Mucosa of rectum (tissue), 2 donors: ENCODE data around the gene CAMK2G.
A peak's percentile ranks its signal among the peaks of the same experiment; 100 is the strongest.

Experiments
- H3K27ac ChIP-seq, 2 donors: one replicate each; pipeline ENCODE4 v1.7.0; 2013; ENCODE audit warnings: inconsistent platforms in 2 of 2, low read depth in 2 of 2, low read length in 2 of 2
- H3K27me3 ChIP-seq, 2 donors: one replicate each; pipeline ENCODE4 v1.7.0; 2013; ENCODE audit warnings: low read length in 2 of 2; ENCODE audit not compliant: control insufficient read depth in 2 of 2, insufficient read depth in 2 of 2
- H3K36me3 ChIP-seq, 2 donors: one replicate each; pipeline ENCODE4 v1.7.0; 2013; ENCODE audit warnings: low read length in 2 of 2; ENCODE audit not compliant: control insufficient read depth in 2 of 2, insufficient read depth in 2 of 2
- H3K4me1 ChIP-seq, 2 donors: one replicate each; pipeline ENCODE4 v1.7.0; 2013; ENCODE audit warnings: low read length in 2 of 2, mild to moderate bottlenecking in 1 of 2; ENCODE audit not compliant: control insufficient read depth in 2 of 2, insufficient read depth in 2 of 2
- H3K4me3 ChIP-seq, 2 donors: one replicate each; pipeline ENCODE4 v1.7.0; 2013; ENCODE audit warnings: low read length in 2 of 2
- H3K9ac ChIP-seq, 2 donors: one replicate each; pipeline ENCODE4 v1.7.0; 2013; ENCODE audit warnings: low read length in 2 of 2, low read depth in 1 of 2, mild to moderate bottlenecking in 1 of 2
- H3K9me3 ChIP-seq, 2 donors: one replicate each; pipeline ENCODE4 v1.7.0; 2013; ENCODE audit warnings: low read length in 2 of 2; ENCODE audit not compliant: control insufficient read depth in 2 of 2
- donor health status: healthy.
- donor health status: Normal muscosa, but diverticular disease.

The CAMK2G gene

DNA sequence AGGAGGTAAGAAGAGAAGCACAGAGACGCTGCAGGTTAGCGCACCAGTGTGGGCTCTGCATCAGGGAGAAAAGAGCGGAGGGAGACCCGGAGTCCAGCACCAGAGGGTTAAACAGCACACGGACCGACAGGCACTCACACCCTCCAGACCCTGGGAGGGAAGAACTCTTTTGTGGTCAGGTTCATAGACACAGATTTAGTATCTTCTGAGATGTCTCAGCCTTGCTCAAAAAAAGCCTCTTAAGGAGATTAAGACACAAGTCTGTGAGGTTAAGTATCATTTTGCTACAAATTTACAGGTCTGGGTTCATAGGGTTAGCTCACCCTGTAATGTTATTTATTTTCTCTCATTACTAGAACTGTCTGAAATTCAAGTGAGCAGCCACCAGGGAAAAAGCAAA is 46.2 kb downstream of the CAMK2G start:
- H3K27me3 ChIP-seq: no peaks in the 10 kb centered on the region
- no peak overlapping the region for H3K27ac ChIP-seq
- H3K4me1 ChIP-seq: no peaks in the 10 kb centered on the region
- no peak overlapping the region for H3K4me3 ChIP-seq
- no peak overlapping the region for H3K9ac ChIP-seq
- peaks cover 43% of the 10 kb centered on the region in 2 donors for H3K36me3 ChIP-seq
- H3K9me3 ChIP-seq: no peaks in the 10 kb centered on the region

DNA sequence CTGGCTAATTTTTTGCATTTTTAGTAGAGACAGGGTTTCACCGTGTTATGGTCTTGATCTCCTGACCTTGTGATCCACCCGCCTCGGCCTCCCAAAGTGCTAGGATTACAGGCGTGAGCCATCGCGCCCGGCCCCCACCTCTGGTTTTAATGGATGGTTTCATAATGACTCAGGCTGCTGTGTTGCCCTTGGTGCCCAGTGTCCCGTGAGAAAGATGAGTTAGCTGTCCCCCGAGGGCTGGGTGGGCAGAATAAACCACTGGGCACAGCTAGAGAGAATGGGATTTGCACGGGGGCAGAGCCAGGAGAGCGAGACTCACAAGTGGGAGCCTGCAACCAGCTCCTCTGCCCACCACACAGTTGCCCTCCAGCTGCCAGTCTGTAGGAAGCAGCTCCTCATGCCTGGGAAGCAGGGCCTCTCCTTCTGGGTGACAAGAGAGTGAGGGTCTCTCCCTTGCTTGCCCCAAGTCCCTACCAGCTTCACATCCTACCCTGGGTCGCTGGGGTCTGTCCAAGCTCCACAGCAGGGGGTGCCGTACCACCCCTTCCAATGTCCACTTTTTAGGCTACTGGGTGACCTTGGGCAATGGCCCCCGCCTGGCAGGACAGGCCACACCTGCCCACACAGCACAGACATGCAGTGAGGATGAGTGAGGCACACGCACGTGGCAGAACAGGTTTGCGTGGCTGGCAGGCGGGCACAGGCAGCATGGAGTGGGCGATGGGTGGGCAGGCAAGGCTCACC is 46.8 kb downstream of the CAMK2G start:
- H3K27me3 ChIP-seq: no peaks in the 10 kb centered on the region
- peaks cover 42 to 44% of the 10 kb centered on the region in 2 donors for H3K36me3 ChIP-seq
- H3K27ac ChIP-seq: no peak overlapping the region
- no peak overlapping the region for H3K9ac ChIP-seq
- no peaks in the 10 kb centered on the region for H3K4me1 ChIP-seq
- H3K9me3 ChIP-seq: no peaks in the 10 kb centered on the region
- H3K4me3 ChIP-seq: no peak overlapping the region

DNA sequence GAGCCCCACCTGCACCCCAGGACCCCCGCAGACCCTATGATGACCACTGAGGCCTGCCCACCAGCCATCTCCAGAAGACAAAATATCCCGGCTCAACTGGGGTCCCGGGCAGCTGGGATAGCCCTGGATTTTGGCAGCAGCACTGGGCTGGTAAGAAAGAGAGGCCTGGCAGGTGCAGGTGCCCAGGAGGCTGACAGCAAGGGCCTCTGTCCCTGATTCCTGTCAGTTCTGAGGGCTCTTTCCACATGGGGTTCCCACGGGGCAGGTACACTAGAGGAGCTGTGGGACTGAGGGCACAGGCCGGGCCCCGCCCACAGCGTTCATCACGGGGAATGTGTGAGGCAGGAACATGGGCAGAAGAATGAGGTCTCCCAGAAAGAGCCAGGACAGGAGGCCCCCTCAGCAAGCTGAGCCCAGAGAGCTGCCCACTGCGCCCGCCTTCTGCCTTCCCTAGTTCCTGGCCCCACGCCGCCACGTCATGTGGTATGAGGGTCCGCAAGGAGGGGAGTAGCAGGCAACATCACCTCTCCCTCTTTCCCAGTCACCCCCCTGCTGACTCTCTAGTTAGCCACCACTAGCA is 50.1 kb downstream of the CAMK2G start:
- Histone ChIP-seq H3K27ac (no peak overlapping the region), H3K9me3 (no peaks in the 10 kb centered on the region), H3K9ac (no peak overlapping the region), H3K27me3 (no peaks in the 10 kb centered on the region), H3K4me1 (peaks cover 6 to 10% of the 10 kb centered on the region in 2 donors), H3K4me3 (no peak overlapping the region), H3K36me3 (peaks cover 38 to 43% of the 10 kb centered on the region in 2 donors)

DNA sequence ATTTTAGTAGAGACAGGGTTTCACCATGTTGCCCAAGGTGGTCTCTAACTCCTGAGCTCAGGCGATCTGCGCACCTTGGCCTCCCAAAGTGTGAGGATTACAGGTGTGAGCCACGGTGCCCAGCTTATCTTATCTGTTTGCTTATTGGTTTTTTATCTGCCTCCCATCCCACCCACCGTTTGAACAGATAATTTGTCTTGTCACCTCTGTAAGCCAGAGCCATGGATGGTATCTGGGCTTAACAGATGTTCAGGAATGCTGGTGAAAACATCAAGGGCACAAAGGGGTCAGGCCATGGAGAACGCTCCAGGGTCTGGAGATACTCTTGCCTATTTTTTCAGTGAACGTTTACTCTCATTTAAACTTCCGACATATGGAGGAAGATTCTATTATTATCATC is 51.0 kb downstream of the CAMK2G start:
- Histone ChIP-seq H3K36me3 (peaks cover 34 to 40% of the 10 kb centered on the region in 2 donors), H3K27me3 (no peaks in the 10 kb centered on the region), H3K4me1 (peaks cover 6 to 12% of the 10 kb centered on the region in 2 donors), H3K9me3 (no peaks in the 10 kb centered on the region), H3K9ac (no peak overlapping the region), H3K27ac (no peak overlapping the region), H3K4me3 (no peak overlapping the region)

DNA sequence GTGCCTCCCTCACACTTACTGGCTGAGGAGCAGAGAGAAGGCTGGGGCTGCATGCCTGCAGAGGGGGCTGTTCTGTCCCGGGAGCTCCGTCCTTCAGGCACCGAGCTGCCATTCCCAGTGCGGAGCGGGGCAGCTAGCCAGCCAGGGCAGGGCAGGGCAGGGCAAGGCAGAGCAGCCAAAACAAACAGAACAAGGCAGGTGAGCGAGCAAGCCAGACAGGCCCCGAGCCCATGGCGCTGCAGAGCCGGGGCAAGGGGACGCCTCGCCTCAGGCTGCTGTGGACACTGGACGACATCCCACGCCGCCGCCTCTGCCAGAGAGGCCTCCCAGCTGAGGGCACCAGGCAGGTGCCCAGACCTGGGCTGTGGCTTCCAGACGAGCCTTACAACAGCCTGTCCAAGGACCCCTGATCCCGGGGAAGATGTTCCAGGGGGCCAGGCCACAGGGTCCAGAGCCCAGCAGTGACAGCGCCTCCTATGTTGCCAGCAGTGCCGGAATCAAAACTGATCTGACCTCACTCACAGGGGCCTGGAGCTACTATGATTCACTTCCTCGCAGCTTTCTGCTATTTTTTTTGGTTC is 54.8 kb downstream of the CAMK2G start:
- Histone ChIP-seq H3K27me3 (no peaks in the 10 kb centered on the region), H3K4me3 (peak overlapping the region in 1 of 2 donors; percentile 39), H3K9me3 (no peaks in the 10 kb centered on the region), H3K4me1 (peaks cover 6 to 12% of the 10 kb centered on the region in 2 donors), H3K36me3 (peaks cover 25 to 44% of the 10 kb centered on the region in 2 donors), H3K27ac (peak overlapping the region; percentile 17 to 55), H3K9ac (peak overlapping the region; percentile 14 to 60)

DNA sequence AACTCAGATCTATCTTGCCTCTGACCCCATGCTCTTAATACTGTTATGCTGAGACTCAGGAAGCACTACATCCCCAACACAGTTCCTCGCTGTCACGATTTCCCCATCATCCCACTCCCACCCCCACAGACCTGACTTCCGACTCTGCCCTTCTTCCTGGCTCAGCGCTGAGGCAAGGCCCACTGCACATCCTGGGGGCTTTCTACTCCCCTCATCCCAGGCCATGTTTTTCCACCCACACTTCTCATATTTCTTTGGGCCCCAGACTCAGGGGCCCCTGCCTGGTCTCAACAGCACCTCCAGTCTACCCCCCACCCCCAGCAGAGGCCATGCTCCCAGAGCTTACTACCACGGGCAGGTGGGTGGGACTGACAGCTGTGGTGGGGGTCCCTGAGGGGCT is 55.3 kb downstream of the CAMK2G start:
- Histone ChIP-seq H3K9ac (peak overlapping the region; percentile 14 to 60), H3K27ac (peak overlapping the region in 1 of 2 donors; percentile 55), H3K4me1 (peaks cover 6 to 12% of the 10 kb centered on the region in 2 donors), H3K4me3 (no peak overlapping the region), H3K36me3 (peaks cover 24 to 43% of the 10 kb centered on the region in 2 donors), H3K9me3 (no peaks in the 10 kb centered on the region), H3K27me3 (no peaks in the 10 kb centered on the region)

DNA sequence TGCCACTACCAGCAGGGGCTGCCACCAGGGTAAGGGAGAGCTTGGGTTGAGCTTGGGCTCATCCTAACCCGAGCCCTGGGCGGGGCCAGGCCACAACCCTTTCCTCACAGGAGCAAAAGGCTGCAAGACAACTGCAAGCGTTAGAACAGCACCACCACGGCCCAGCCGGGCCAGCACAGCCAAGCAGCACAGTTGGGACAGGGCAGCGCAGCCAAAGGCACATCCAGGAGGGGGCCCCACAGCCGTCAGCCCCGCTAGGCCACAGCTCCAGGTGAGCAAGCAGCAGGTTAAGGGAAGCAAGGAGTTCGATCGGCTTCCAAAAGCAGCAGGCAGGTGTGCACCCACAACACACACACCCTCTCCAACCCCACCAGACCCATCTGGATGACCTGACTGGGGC is 56.0 kb downstream of the CAMK2G start:
- Histone ChIP-seq H3K36me3 (peaks cover 20 to 43% of the 10 kb centered on the region in 2 donors), H3K9ac (no peak overlapping the region), H3K4me3 (no peak overlapping the region), H3K27ac (no peak overlapping the region), H3K9me3 (no peaks in the 10 kb centered on the region), H3K4me1 (peaks cover 6 to 12% of the 10 kb centered on the region in 2 donors), H3K27me3 (no peaks in the 10 kb centered on the region)

DNA sequence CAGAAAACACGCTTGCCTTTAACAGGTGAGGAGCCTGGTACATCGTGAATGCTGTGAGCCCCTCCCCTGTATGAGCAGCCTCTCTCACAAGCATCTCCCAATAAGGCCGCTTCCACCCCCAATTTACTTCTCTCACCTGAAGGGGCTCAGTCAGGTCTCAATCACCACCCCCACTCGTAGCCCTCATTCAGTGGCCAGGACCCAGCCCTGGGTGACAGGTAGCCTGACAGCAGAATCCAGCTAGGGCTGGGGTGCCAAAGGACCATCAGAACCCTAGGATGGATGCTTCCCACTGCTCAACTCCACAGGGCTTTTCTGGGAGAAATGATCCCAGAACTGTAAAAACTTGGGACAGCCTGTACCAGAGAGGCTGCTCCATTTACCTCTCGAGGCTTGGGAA is 56.5 kb downstream of the CAMK2G start:
- Histone ChIP-seq H3K9ac (no peak overlapping the region), H3K27ac (no peak overlapping the region), H3K36me3 (peaks cover 25 to 41% of the 10 kb centered on the region in 2 donors), H3K4me3 (no peak overlapping the region), H3K4me1 (peaks cover 6 to 12% of the 10 kb centered on the region in 2 donors), H3K27me3 (no peaks in the 10 kb centered on the region), H3K9me3 (no peaks in the 10 kb centered on the region)

DNA sequence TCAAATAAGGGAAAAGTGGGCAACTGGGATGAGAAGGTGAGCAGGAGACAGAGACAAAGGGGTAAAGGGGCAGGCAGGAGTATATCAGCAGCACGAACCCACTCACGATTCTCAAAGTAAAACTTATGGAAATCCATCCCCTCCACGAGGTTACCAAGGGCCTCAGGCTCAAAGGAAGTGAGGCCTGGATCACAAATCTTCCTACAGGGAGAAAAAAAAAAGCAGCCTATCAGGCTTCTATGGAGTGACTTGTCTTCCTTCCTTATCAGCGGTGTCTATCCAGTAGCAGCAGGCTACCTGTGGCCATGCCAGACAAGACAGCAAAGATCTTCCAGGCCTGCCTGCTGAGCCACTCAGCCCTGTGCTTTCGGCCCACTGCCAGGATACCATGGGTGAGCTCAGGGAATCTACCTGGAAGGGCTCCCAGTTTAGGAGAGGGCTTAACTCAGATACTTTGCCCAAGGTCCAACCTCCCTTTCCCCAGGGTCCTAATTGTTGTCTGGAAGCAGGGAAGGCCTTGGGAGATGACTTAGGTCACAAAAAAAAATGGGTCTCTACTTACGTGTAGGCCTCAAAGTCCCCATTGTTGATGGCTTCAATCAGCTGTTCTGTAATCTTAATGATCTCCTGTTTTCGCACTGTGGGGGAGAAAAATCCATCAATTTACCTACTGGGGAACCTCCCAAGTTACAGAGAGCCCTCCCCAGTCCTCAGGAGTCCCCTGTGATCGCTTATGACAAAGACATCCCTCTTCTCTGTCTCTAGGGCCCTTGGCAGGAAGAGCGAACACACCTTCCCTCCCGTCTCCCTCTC is 57.2 kb downstream of the CAMK2G start:
- Histone ChIP-seq H3K9me3 (no peaks in the 10 kb centered on the region), H3K36me3 (peaks cover 28 to 38% of the 10 kb centered on the region in 2 donors), H3K4me1 (peaks cover 6 to 12% of the 10 kb centered on the region in 2 donors), H3K27me3 (no peaks in the 10 kb centered on the region), H3K27ac (peak overlapping the region in 1 of 2 donors; percentile 9), H3K9ac (no peak overlapping the region), H3K4me3 (no peak overlapping the region)

DNA sequence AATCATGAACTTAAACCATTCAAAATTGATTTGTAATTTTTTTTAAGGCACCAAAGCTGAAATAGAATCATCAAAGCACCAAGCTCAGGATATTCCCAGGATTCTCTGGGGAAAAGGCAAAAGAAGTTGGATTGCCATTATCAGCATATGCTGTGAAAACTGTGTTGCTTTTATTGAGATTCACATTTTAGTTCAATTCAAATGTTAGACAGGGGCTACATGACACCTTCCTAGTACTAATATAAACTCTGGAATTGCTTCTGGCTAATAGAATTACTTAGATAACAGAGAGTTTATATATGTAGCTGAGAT is 58.7 kb downstream of the CAMK2G start:
- no peak overlapping the region for H3K27ac ChIP-seq
- no peaks in the 10 kb centered on the region for H3K9me3 ChIP-seq
- H3K36me3 ChIP-seq: peaks cover 28 to 38% of the 10 kb centered on the region in 2 donors
- H3K27me3 ChIP-seq: no peaks in the 10 kb centered on the region
- H3K4me3 ChIP-seq: no peak overlapping the region
- H3K9ac ChIP-seq: no peak overlapping the region
- H3K4me1 ChIP-seq: peaks cover 7 to 12% of the 10 kb centered on the region in 2 donors
